Measurements from ENCODE around the gene TFR2.
A peak's percentile ranks its signal among the peaks of the same experiment; 100 is the strongest.

Gene TFR2

DNA sequence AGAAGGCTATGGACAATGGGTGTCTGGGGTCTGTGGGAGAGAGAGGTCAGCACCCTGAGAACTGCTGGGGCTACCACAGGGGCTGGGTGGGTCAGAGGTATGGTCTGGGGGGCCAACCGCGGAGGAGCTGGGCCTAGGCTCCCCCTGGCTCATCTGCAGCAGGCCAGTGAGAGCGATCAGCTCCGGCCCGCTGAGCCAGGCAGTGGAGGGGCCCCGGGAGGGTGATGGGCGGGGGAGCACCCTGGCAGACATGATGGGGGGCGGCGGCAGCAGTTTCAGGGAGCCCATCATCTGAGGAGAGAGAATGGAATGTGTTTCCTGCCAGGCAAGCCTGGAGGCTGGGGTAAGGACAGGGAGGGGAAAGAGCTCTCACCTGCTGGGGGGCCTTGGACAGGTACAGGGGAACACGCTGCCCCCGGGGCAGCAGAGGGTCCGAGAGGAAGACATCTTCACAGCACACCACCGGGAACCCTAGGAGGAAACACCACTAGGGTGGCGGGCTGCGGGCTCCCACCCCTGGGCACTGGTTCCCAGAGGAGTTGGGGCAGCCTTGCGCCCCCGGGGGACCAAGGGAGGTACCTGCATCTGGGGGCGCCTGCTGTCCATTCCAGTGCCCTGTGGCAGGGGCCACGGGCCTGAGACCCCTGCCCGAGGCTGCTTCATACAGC lies 68.9 kb downstream of the TFR2 start:
- no peak for DNase-seq

DNA sequence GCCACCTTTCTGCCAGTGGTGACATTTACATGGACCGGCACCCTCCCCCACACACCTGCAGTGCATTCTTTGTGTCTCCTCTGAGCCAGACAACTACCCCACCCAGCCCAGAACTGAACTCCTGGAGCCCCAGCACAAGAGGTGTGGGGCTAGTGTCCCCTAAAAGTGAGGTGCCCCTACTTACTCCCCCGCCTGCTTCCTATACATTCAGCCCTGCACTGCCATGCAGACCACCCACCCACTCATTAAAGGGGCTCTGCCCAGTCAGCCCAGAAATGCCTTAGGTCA lies 69.6 kb downstream of the TFR2 start:
- no peak for DNase-seq

DNA sequence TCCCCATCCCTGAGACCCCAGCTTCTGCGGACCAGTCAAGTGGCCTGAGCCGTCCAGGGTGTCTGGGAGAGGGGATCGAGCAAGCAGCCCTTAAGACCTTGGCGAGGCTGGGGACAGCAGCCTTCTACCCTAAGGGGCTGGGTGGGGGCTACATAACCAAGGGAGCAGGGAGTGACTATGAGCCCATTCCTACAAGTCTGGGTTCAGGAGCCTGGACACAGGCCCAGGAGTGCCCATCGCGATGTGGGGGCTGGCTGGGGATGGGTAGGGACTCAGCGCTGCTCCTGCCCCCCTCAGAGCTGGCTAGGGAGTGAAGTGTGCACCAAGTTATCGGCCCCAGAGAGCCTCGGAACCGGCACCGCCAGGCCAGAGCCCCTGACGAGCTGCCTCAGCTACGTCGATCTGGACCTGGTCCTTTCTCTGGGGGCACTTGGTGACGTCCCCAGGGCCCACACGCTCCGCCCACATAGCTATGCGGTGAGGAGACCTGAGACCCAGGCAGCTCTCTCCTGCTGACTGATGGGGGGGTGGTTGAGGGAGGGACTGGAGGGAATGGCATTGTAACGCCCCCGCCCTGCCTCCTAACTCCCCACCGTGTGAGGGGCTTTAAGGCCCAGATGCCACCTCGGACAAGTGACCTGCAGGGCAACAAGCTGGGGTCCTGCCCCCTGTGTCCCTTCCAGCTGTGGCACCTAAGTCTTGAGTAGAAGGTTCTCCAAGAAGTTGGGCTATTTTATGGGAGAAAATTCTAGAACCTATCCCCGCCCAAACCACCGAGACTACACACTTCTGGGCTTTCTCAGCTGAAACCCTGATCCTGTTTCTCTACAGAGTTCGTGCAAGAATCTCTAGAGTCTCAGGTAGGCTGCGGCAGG lies 70.2 kb downstream of the TFR2 start:
- peak; percentile 48 for DNase-seq
